MCF 10A (cell line): Measurements from ENCODE around the gene ARHGEF33. TPM values are rescaled to one million over a fixed set of nuclear protein-coding genes. Genes with fewer than 3 reads are reported as not detected.

Experiments
- BruUV-seq: library from RNA; stranded (reverse); fragments of 400-500 nt; replicated peaks from 2 replicates; lab custom pipeline; 2021; lab: Mats Ljungman, UMichigan
- CTCF ChIA-PET: fragments of 300-600 bp; sonication (Branson Sonifier 250); formaldehyde crosslinking; extraction: SDS; loops from one replicate; lab custom pipeline; 2021; ENCODE audit warnings: antibody characterized with exemption, inconsistent platforms; lab: Yijun Ruan, JAX
- POLR2A ChIA-PET: fragments of 300-600, 350-650 bp; sonication (Branson Sonifier 250); formaldehyde crosslinking; extraction: SDS; loops from one replicate; lab custom pipeline; 2020; ENCODE audit warnings: antibody characterized with exemption, inconsistent platforms; lab: Yijun Ruan, JAX
- DNase-seq: peaks from one replicate; pipeline ENCODE4 v3.0.0-alpha.2; 2018; ENCODE audit not compliant: unreplicated experiment
- H3K27ac Mint-ChIP-seq: one replicate; pipeline ENCODE4 v1.8.0; 2022; ENCODE audit warnings: mild to moderate bottlenecking, low read depth, mixed read lengths; ENCODE audit not compliant: unreplicated experiment
- H3K27me3 Mint-ChIP-seq: one replicate; pipeline ENCODE4 v1.8.0; 2022; ENCODE audit warnings: mixed read lengths; ENCODE audit not compliant: insufficient read depth, unreplicated experiment
- H3K36me3 Mint-ChIP-seq: one replicate; pipeline ENCODE4 v1.8.0; 2022; ENCODE audit warnings: mild to moderate bottlenecking, moderate library complexity, mixed read lengths; ENCODE audit not compliant: insufficient read depth, unreplicated experiment
- H3K4me1 Mint-ChIP-seq: one replicate; pipeline ENCODE4 v1.8.0; 2022; ENCODE audit warnings: mixed read lengths; ENCODE audit not compliant: insufficient read depth, unreplicated experiment
- H3K4me3 Mint-ChIP-seq: one replicate; pipeline ENCODE4 v1.8.0; 2022; ENCODE audit warnings: mild to moderate bottlenecking, moderate library complexity, mixed read lengths; ENCODE audit not compliant: unreplicated experiment
- H3K9me3 Mint-ChIP-seq: one replicate; pipeline ENCODE4 v1.8.0; 2022; ENCODE audit warnings: mixed read lengths; ENCODE audit not compliant: unreplicated experiment
- CTCF ChIP-seq: fragments of 200-600 bp; IDR thresholded peaks from one replicate; pipeline ENCODE4 v1.8.0; 2022; ENCODE audit warnings: antibody characterized with exemption, mild to moderate bottlenecking; ENCODE audit not compliant: unreplicated experiment
- intact Hi-C: fragments of 100-400 bp; cut with micrococcal nuclease; formaldehyde crosslinking; loops from 2 replicates; pipeline ENCODE4 v1.14.1; 2022
- total RNA-seq: library from RNA; stranded (reverse); gene quantifications from 2 replicates; pipeline ENCODE4 v1.2.3, GENCODE V29; 2022

Gene ARHGEF33
- total RNA-seq, 1 experiment from 2014 or later: 0.07 TPM

DNA sequence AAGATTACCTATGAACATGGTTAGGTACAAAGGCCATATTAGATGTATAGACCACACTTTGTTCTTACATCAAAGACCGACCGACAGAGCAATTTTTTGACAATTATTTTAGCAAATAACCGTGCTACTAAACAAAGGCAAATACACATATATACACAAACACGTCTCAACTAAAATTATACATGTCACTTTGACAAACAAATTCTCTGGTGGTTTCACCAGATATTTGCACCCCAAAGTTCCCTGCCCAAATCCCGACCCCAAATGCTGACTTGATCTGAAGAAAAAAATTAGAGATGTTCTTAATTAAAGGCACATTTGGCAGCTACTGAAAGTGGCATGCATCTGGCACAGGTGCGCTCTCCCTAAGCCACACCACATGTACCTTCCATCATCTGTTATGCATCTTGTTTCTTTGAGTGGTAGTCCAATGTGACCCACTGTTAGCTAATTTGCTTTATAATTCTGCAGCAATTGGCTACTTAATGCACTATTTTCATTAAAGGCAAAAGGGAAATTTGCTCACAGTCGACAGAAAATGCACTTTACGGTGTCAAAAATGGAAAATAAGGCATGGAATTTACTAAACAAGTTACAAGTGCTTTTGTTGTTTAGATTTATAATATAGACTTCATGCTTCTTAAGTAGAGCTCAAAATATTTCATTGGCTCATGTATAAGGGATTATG is 92.1 kb downstream of the ARHGEF33 start:
- BruUV-seq: no TSS peak
- no peak for DNase-seq
- POLR2A ChIA-PET: no interaction called here

DNA sequence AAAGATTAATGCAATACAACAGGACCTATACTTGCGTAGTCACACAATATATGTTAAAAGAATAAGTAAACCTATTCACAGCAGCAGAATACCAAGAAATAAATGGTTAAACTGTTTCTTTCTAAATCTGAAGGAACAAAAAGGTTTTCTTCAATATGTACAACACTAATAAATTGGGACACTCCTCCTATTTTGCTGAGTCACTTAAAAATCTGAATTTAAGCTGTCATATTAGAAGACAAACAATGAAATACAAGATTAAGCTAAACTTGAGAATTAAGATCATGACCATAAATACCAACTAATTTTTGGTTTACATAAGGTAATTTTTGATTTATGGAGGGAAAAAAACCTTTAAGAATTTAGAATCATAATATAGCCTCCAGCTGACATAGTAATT is 92.8 kb downstream of the ARHGEF33 start:
- Mint-ChIP-seq H3K4me1 (no peaks in the 10 kb centered on the region), H3K9me3 (no peaks in the 10 kb centered on the region), H3K4me3 (no peak overlapping the region), H3K36me3 (peaks cover 39% of the 10 kb centered on the region), H3K27ac (no peak overlapping the region), H3K27me3 (no peaks in the 10 kb centered on the region)
- TF ChIP-seq CTCF: no peak
- CTCF ChIA-PET: interaction anchor here (1.7 kb wide), 1 partner anchor 35 kb away, joined by 4 read pairs; no protein-coding TSS in a partner anchor
- POLR2A ChIA-PET: no interaction called here
- BruUV-seq: no TSS peak
- intact Hi-C loops: no loop called here
- DNase-seq: no peak

More for the DNA sequence above, 92.1 kb downstream of the ARHGEF33 start:
- CTCF ChIA-PET: interaction anchor here (1.0 to 1.7 kb wide), 2 partner anchors 34 to 36 kb away, joined by 4 to 5 read pairs; no protein-coding TSS in a partner anchor
- Mint-ChIP-seq H3K4me3 (no peak overlapping the region), H3K4me1 (no peaks in the 10 kb centered on the region), H3K9me3 (no peaks in the 10 kb centered on the region), H3K36me3 (peaks cover 34% of the 10 kb centered on the region), H3K27me3 (no peaks in the 10 kb centered on the region), H3K27ac (no peak overlapping the region)
- no peak for TF ChIP-seq CTCF
- intact Hi-C loops: no loop called here

DNA sequence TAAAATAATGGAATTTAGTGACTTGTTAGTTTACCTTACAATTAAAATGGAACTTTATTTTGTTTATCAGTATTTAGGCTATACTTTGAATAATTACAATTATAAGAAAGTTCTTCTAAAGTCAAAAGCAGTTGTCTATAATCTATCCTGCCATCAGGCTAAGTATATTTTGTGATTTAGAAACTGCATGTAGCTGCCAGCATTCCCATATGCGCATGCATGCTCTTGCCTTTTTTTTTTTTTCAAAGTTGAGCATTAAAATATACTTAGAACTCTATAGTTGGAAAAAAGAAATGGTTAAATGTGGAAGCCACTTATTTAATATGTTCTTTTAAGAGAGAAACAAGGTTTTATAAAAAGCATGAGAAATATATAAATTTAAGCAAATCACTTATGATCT is 99.0 kb downstream of the ARHGEF33 start:
- H3K27ac Mint-ChIP-seq: no peak overlapping the region
- intact Hi-C loops: no loop called here
- ChIA-PET CTCF (interaction anchor here (1.3 kb wide), 1 partner anchor 41 kb away, joined by 5 read pairs; no protein-coding TSS in a partner anchor), POLR2A (interaction anchor here (0.6 to 1.2 kb wide), 2 partner anchors 42 to 132 kb away, joined by 3 to 4 read pairs; partner anchors contain the start of gene SOS1)
- no peak for TF ChIP-seq CTCF
- H3K27me3 Mint-ChIP-seq: no peaks in the 10 kb centered on the region
- H3K36me3 Mint-ChIP-seq: peaks cover 48% of the 10 kb centered on the region
- DNase-seq: no peak
- no peak overlapping the region for H3K4me3 Mint-ChIP-seq
- no peaks in the 10 kb centered on the region for H3K4me1 Mint-ChIP-seq
- BruUV-seq: no TSS peak
- H3K9me3 Mint-ChIP-seq: no peaks in the 10 kb centered on the region

- H3K9me3 Mint-ChIP-seq: no peaks in the 10 kb centered on the region
- ChIA-PET CTCF (interaction anchor here (0.6 kb wide), 1 partner anchor 115 kb away, joined by 4 read pairs; no protein-coding TSS in a partner anchor), POLR2A (no interaction called here)
- no peak for TF ChIP-seq CTCF
- no peaks in the 10 kb centered on the region for H3K27me3 Mint-ChIP-seq
- BruUV-seq: no TSS peak
- H3K36me3 Mint-ChIP-seq: peaks cover 52% of the 10 kb centered on the region
- no peak for DNase-seq
- H3K27ac Mint-ChIP-seq: no peak overlapping the region
- intact Hi-C loops: no loop called here
- no peak overlapping the region for H3K4me3 Mint-ChIP-seq
- no peaks in the 10 kb centered on the region for H3K4me1 Mint-ChIP-seq
These were observed 102.2 kb downstream of the ARHGEF33 start for GRCh38 chr2:38991899-38992298.
